Tibial nerve (tissue), 4 donors: ENCODE measurements around the gene CCDC106. TPM values are rescaled to one million over a fixed set of nuclear protein-coding genes. Genes with fewer than 3 reads are reported as not detected.

Experiments used
- DNase-seq, 2 donors: peaks; one replicate each; pipeline ENCODE4 v3.0.0-alpha.2; 2019; ENCODE audit warnings: low spot score in 2 of 2
- H3K27ac ChIP-seq, 4 donors: fragments of 200-600 bp; sonication (generic) in 3 of 4; one replicate each; pipeline ENCODE4 v1.5.1; 2017 to 2019; ENCODE audit warnings: mild to moderate bottlenecking in 1 of 4
- H3K27me3 ChIP-seq, 2 donors: fragments of 200-600 bp; sonication (generic) in 1 of 2; one replicate each; pipeline versions ENCODE4 v1.5.1 to v1.6.0; 2017 to 2019
- H3K36me3 ChIP-seq, 3 donors: fragments of 200-600 bp; sonication (generic); one replicate each; pipeline ENCODE4 v1.5.1; 2018 to 2019
- H3K4me1 ChIP-seq, 4 donors: fragments of 200-600 bp; sonication (generic) in 3 of 4; one replicate each; pipeline ENCODE4 v1.5.1; 2017 to 2019
- H3K4me3 ChIP-seq, 4 donors: fragments of 200-600 bp; sonication (generic) in 3 of 4; one replicate each; pipeline ENCODE4 v1.5.1; 2017 to 2019; ENCODE audit warnings: mild to moderate bottlenecking in 1 of 4, moderate library complexity in 1 of 4
- H3K9me3 ChIP-seq, 4 donors: fragments of 200-600 bp; sonication (generic) in 3 of 4; one replicate each; pipeline ENCODE4 v1.5.1; 2017 to 2019
- CTCF ChIP-seq, 5 experiments: fragments of 200-600 bp in 3 of 5; fragments of 450-650 bp in 2 of 5; sonication (generic) in 3 of 5; IDR thresholded peaks; one replicate each; pipeline ENCODE4 v1.5.1; 2016 to 2019; ENCODE audit warnings: antibody characterized with exemption in 5 of 5, mild to moderate bottlenecking in 3 of 5, moderate library complexity in 2 of 5
- EP300 ChIP-seq, 2 donors: sonication (generic); formaldehyde crosslinking; IDR thresholded peaks; one replicate each; pipeline ENCODE4 v1.6.1; 2017; ENCODE audit warnings: antibody characterized with exemption in 2 of 2, mild to moderate bottlenecking in 1 of 2
- POLR2A ChIP-seq, 2 donors: fragments of 450-650 bp; IDR thresholded peaks; one replicate each; pipeline ENCODE4 v1.6.1; 2017; ENCODE audit warnings: antibody characterized with exemption in 2 of 2, mild to moderate bottlenecking in 2 of 2, moderate library complexity in 2 of 2
- WGBS, 2 donors: methylation state at CpG; one replicate each; pipeline ENCODE4 v1.1.5; 2018; 5-methylcytosine and 5-hydroxymethylcytosine counted together
- total RNA-seq, 4 donors: library from RNA; depleted of rRNA; stranded (reverse); fragments of >200 nt; gene quantifications; one replicate each; pipeline ENCODE4 v1.1.0, GENCODE V29; 2016

CCDC106 gene
- total RNA-seq, 4 donors from 2014 or later: 14.5 to 39.6 (median 16.1) TPM

- Histone ChIP-seq H3K36me3 (peaks cover 0 to 69% (median 32%) of the 10 kb centered on the region in 3 donors), H3K27ac (peak overlapping the region in 2 of 4 donors; percentile 40 to 59), H3K4me1 (peaks cover 0 to 70% (median 41%) of the 10 kb centered on the region in 4 donors), H3K4me3 (peak overlapping the region in 1 of 4 donors; percentile 6), H3K9me3 (no peaks in the 10 kb centered on the region), H3K27me3 (no peaks in the 10 kb centered on the region)
- TF ChIP-seq CTCF (IDR thresholded peaks at IDR 0.05): no peak
- TF ChIP-seq POLR2A (IDR thresholded peaks at IDR 0.05): no peak
- no peak for TF ChIP-seq EP300 (IDR thresholded peaks at IDR 0.05)
- 86 to 88% methylated on average over 20 to 21 of the region's 21 CpGs for WGBS, 2 donors
- DNase-seq: peak in 1 of 2 donors; percentile 16
Observed at GRCh38 chr19:55678121-55678671, 30.2 kb downstream of the CCDC106 start.

- no peak overlapping the region for H3K4me3 ChIP-seq
- H3K36me3 ChIP-seq: peaks cover 0 to 73% (median 22%) of the 10 kb centered on the region in 3 donors
- H3K27ac ChIP-seq: no peak overlapping the region
- no peak for TF ChIP-seq POLR2A (IDR thresholded peaks at IDR 0.05)
- TF ChIP-seq EP300 (IDR thresholded peaks at IDR 0.05): no peak
- no peak for TF ChIP-seq CTCF (IDR thresholded peaks at IDR 0.05)
- no peaks in the 10 kb centered on the region for H3K27me3 ChIP-seq
- no peak for DNase-seq
- 84 to 88% methylated on average over 20 to 24 of the region's 24 CpGs for WGBS, 2 donors
- no peaks in the 10 kb centered on the region for H3K9me3 ChIP-seq
- peaks cover 0 to 57% (median 35%) of the 10 kb centered on the region in 4 donors for H3K4me1 ChIP-seq
Observed at GRCh38 chr19:55679343-55680257, 31.6 kb downstream of the CCDC106 start.

- Histone ChIP-seq H3K4me3 (no peak overlapping the region), H3K27ac (no peak overlapping the region), H3K9me3 (no peaks in the 10 kb centered on the region), H3K27me3 (no peaks in the 10 kb centered on the region), H3K36me3 (peaks cover 0 to 82% (median 27%) of the 10 kb centered on the region in 3 donors), H3K4me1 (peaks cover 0 to 57% (median 35%) of the 10 kb centered on the region in 4 donors)
- no peak for DNase-seq
- TF ChIP-seq POLR2A (IDR thresholded peaks at IDR 0.05): no peak
- TF ChIP-seq CTCF (IDR thresholded peaks at IDR 0.05): no peak
- TF ChIP-seq EP300 (IDR thresholded peaks at IDR 0.05): no peak
- 90 to 96% methylated on average over 16 to 18 of the region's 20 CpGs for WGBS, 2 donors
Observed at GRCh38 chr19:55680339-55681130, 32.5 kb downstream of the CCDC106 start.

- peaks cover 0 to 91% (median 34%) of the 10 kb centered on the region in 3 donors for H3K36me3 ChIP-seq
- TF ChIP-seq POLR2A (IDR thresholded peaks at IDR 0.05) (no peak), EP300 (IDR thresholded peaks at IDR 0.05) (no peak), CTCF (IDR thresholded peaks at IDR 0.05) (no peak)
- H3K4me3 ChIP-seq: no peak overlapping the region
- H3K27me3 ChIP-seq: no peaks in the 10 kb centered on the region
- H3K9me3 ChIP-seq: no peaks in the 10 kb centered on the region
- no peak for DNase-seq
- no peak overlapping the region for H3K27ac ChIP-seq
- peaks cover 0 to 53% (median 27%) of the 10 kb centered on the region in 4 donors for H3K4me1 ChIP-seq
- 79% methylated on average over 9 of the region's 9 CpGs for WGBS, 2 donors
Observed at GRCh38 chr19:55681131-55682092, 33.4 kb downstream of the CCDC106 start.
